SK-N-SH (cell line): ENCODE results near the gene EPB41L5. TPM values are rescaled to one million over a fixed set of nuclear protein-coding genes. Genes with fewer than 3 reads are reported as not detected.

ENCODE experiments used
- CTCF ChIA-PET: fragments of 300-600, 350-600 bp; formaldehyde crosslinking; extraction: SDS; loops from one replicate; lab custom pipeline; 2021; lab: Yijun Ruan, JAX
- POLR2A ChIA-PET: fragments of 350-600 bp; sonication (Branson Sonifier 250); formaldehyde crosslinking; extraction: SDS; loops from one replicate; lab custom pipeline; 2020; ENCODE audit warnings: antibody characterized with exemption, inconsistent platforms; lab: Yijun Ruan, JAX
- DNase-seq: peaks from one replicate; pipeline ENCODE4 v3.0.0; 2012
- H2AFZ ChIP-seq: fragments of 200-600 bp; sonication (generic); 2 replicates; pipeline ENCODE4 v1.8.1; 2016; ENCODE audit warnings: antibody characterized with exemption, mild to moderate bottlenecking, low read depth
- H3F3A ChIP-seq: fragments of 200-600 bp; sonication (generic); replicated peaks from 2 replicates; pipeline ENCODE3; 2016; ENCODE audit warnings: antibody characterized with exemption, mild to moderate bottlenecking; ENCODE audit not compliant: insufficient read depth
- H3K27ac ChIP-seq, 2 experiments: fragments of 200-500 bp in 1 of 2; fragments of 200-600 bp in 1 of 2; sonication (Bioruptor generic) in 1 of 2; sonication (generic), shearing (Covaris generic) in 1 of 2; 2 replicates each; pipeline versions ENCODE4 v1.5.1 to v1.6.1; 2014 to 2016; ENCODE audit warnings: low read depth in 2 of 2, inconsistent platforms in 1 of 2, low read length in 1 of 2, mild to moderate bottlenecking in 1 of 2, mixed read lengths in 1 of 2
- H3K27me3 ChIP-seq: fragments of 200-600 bp; sonication (generic), shearing (Covaris generic); 2 replicates; pipeline ENCODE4 v1.6.1; 2016; ENCODE audit warnings: mixed run types; ENCODE audit not compliant: insufficient read depth
- H3K36me3 ChIP-seq, 2 experiments: fragments of 200-500 bp in 1 of 2; fragments of 200-600 bp in 1 of 2; sonication (Bioruptor generic) in 1 of 2; sonication (generic) in 1 of 2; replicated peaks in 1 of 2; 2 replicates each; pipeline versions ENCODE3 to v1.5.1; 2014 to 2016; ENCODE audit warnings: low read length in 1 of 2, mild to moderate bottlenecking in 1 of 2; ENCODE audit not compliant: insufficient read depth in 2 of 2, control insufficient read depth in 1 of 2
- H3K4me1 ChIP-seq, 2 experiments: fragments of 200-500 bp in 1 of 2; fragments of 200-600 bp in 1 of 2; sonication (Bioruptor generic) in 1 of 2; sonication (generic), shearing (Covaris generic) in 1 of 2; 2 replicates each; pipeline versions ENCODE4 v1.5.1 to v1.6.1; 2014 to 2016; ENCODE audit warnings: low read depth in 1 of 2, low read length in 1 of 2, mixed run types in 1 of 2; ENCODE audit not compliant: insufficient read depth in 2 of 2, control insufficient read depth in 1 of 2
- H3K4me2 ChIP-seq: fragments of 200-600 bp; sonication (generic), shearing (Covaris generic); 2 replicates; pipeline ENCODE4 v1.6.1; 2017; ENCODE audit warnings: mixed run types
- H3K4me3 ChIP-seq, 2 experiments: fragments of 200-500 bp in 1 of 2; fragments of 200-600 bp in 1 of 2; sonication (Bioruptor generic) in 1 of 2; sonication (generic), shearing (Covaris generic) in 1 of 2; 2 replicates each; pipeline versions ENCODE4 v1.5.1 to v1.8.1; 2014 to 2016; ENCODE audit warnings: low read depth in 2 of 2, inconsistent platforms in 1 of 2, low read length in 1 of 2, mild to moderate bottlenecking in 1 of 2, mixed read lengths in 1 of 2, moderate library complexity in 1 of 2
- H3K79me2 ChIP-seq: fragments of 200-600 bp; sonication (generic); 2 replicates; pipeline ENCODE4 v1.8.1; 2017; ENCODE audit warnings: mild to moderate bottlenecking; ENCODE audit not compliant: insufficient read depth
- H3K9ac ChIP-seq: fragments of 200-600 bp; sonication (generic); 2 replicates; pipeline ENCODE4 v1.6.1; 2017; ENCODE audit warnings: mixed run types
- H3K9me2 ChIP-seq: fragments of 200-600 bp; sonication (generic); 2 replicates; pipeline ENCODE4 v1.6.1; 2017; ENCODE audit warnings: mixed run types
- H3K9me3 ChIP-seq: fragments of 200-600 bp; sonication (generic); 2 replicates; pipeline ENCODE4 v1.6.1; 2017; ENCODE audit warnings: mixed run types, mild to moderate bottlenecking, moderate library complexity
- H4K20me1 ChIP-seq: fragments of 200-600 bp; sonication (generic); 2 replicates; pipeline ENCODE4 v1.6.1; 2017; ENCODE audit warnings: mild to moderate bottlenecking, mixed run types; ENCODE audit not compliant: insufficient read depth
- CHD2 ChIP-seq: fragments of 150-350 bp; IDR thresholded peaks from 2 replicates; pipeline ENCODE4 v1.6.1; 2018; ENCODE audit warnings: low read length; ENCODE audit not compliant: partially characterized antibody
- CTCF ChIP-seq: fragments of 200-600 bp; sonication (generic); IDR thresholded peaks from 2 replicates; pipeline ENCODE4 v1.6.1; 2017; ENCODE audit warnings: antibody characterized with exemption, mild to moderate bottlenecking, moderate library complexity
- ELF1 ChIP-seq: IDR thresholded peaks from 2 replicates; pipeline ENCODE4 v1.4.0; 2012
- EZH2phosphoT487 ChIP-seq: fragments of 200-600 bp; sonication (generic); IDR thresholded peaks from 2 replicates; pipeline ENCODE4 v1.6.1; 2017; ENCODE audit warnings: low read depth, mixed run types, mild to moderate bottlenecking, antibody characterized with exemption, moderate library complexity, borderline replicate concordance
- FOSL2 ChIP-seq: IDR thresholded peaks from 2 replicates; pipeline ENCODE4 v1.4.0; 2012; ENCODE audit warnings: low read depth, mild to moderate bottlenecking, moderate library complexity, borderline replicate concordance
- FOXJ3 ChIP-seq: sonication (generic); formaldehyde crosslinking; IDR thresholded peaks from 2 replicates; pipeline ENCODE4 v1.5.1; 2020; ENCODE audit warnings: mild to moderate bottlenecking, missing genetic modification reagents
- GABPA ChIP-seq: IDR thresholded peaks from 2 replicates; pipeline ENCODE4 v1.4.0; 2012; ENCODE audit warnings: low read depth, mild to moderate bottlenecking
- IRF3 ChIP-seq: fragments of 150-350 bp; IDR thresholded peaks from 2 replicates; pipeline ENCODE4 v1.6.1; 2016; ENCODE audit warnings: mild to moderate bottlenecking, low read depth, low read length
- MAX ChIP-seq: IDR thresholded peaks from 2 replicates; pipeline ENCODE4 v1.4.0; 2012; ENCODE audit warnings: low read depth
- NRF1 ChIP-seq: IDR thresholded peaks from 2 replicates; pipeline ENCODE4 v1.6.1; 2012; ENCODE audit warnings: low read depth, mild to moderate bottlenecking, low read length
- PBX3 ChIP-seq: IDR thresholded peaks from 2 replicates; pipeline ENCODE4; 2012
- RAD21 ChIP-seq: IDR thresholded peaks from 2 replicates; pipeline ENCODE4 v1.6.1; 2012; ENCODE audit warnings: mild to moderate bottlenecking, low read length
- REST ChIP-seq: IDR thresholded peaks from 2 replicates; pipeline ENCODE4 v1.6.1; 2012; ENCODE audit warnings: mild to moderate bottlenecking, low read depth, low read length, moderate library complexity
- RFX5 ChIP-seq: IDR thresholded peaks from 2 replicates; pipeline ENCODE4 v1.6.1; 2012; ENCODE audit warnings: mild to moderate bottlenecking, improper control_type of control experiment, low read length
- SIN3A ChIP-seq: IDR thresholded peaks from 2 replicates; pipeline ENCODE4 v1.6.1; 2012; ENCODE audit warnings: low read depth, mild to moderate bottlenecking, low read length, moderate library complexity, borderline replicate concordance
- SMC3 ChIP-seq: IDR thresholded peaks from 2 replicates; pipeline ENCODE4 v1.6.1; 2012; ENCODE audit warnings: low read depth, low read length, improper control_type of control experiment
- TCF12 ChIP-seq: IDR thresholded peaks from 2 replicates; pipeline ENCODE4 v1.4.0; 2012
- TEAD4 ChIP-seq: IDR thresholded peaks from 2 replicates; pipeline ENCODE4 v1.4.0; 2012; ENCODE audit warnings: mild to moderate bottlenecking, borderline replicate concordance; ENCODE audit not compliant: insufficient read depth
- USF2 ChIP-seq: fragments of 150-350 bp; IDR thresholded peaks from 2 replicates; pipeline ENCODE4 v1.6.1; 2017; ENCODE audit warnings: antibody characterized with exemption, low read length, low read depth, borderline replicate concordance
- YY1 ChIP-seq: IDR thresholded peaks from 2 replicates; pipeline ENCODE4 v1.4.0; 2012; ENCODE audit warnings: low read depth, mild to moderate bottlenecking
- WGBS: methylation state at CpG from one replicate; pipeline ENCODE4 v1.1.6; 2017; ENCODE audit warnings: low lambda C conversion rate; 5-methylcytosine and 5-hydroxymethylcytosine counted together
- polyA plus RNA-seq, 3 experiments: library from polyadenylated mRNA; depleted of rRNA; stranded (reverse); fragments of >200 nt; gene quantifications; 2 replicates each; pipeline ENCODE4 v1.2.3, GENCODE V29; 2012

The EPB41L5 gene
- polyA plus RNA-seq, 1 of the 3 experiments (the other 2 are of a cell fraction), result 5.3 TPM

GRCh38 chr2:120209427-120210269, 196.8 kb downstream of the EPB41L5 start:
- POLR2A ChIA-PET, result no interaction called here
- no peaks in the 10 kb centered on the region for H3K4me1 ChIP-seq
- H3K27ac ChIP-seq, result no peak overlapping the region
- no peaks in the 10 kb centered on the region for H3K9me3 ChIP-seq
- CTCF ChIA-PET, result interaction anchor here (1.2 to 2.8 kb wide), 5 partner anchors 10 to 104 kb away, joined by 3 to 8 read pairs (median 4); partner anchors contain the start of gene TMEM185B
- no peaks in the 10 kb centered on the region for H3K9me2 ChIP-seq
- no peak for DNase-seq
- no peaks in the 10 kb centered on the region for H3K36me3 ChIP-seq
- TF ChIP-seq ELF1 (no peak), USF2 (no peak), TEAD4 (no peak), RAD21 (no peak), EZH2phosphoT487 (no peak), REST (no peak), SIN3A (no peak), PBX3 (no peak), TCF12 (no peak), RFX5 (no peak), FOXJ3 (CRISPR knock-in tag) (no peak), NRF1 (no peak), GABPA (no peak), CTCF (no peak), CHD2 (no peak), MAX (no peak), FOSL2 (no peak), SMC3 (no peak), YY1 (no peak), IRF3 (no peak)
- H2AFZ ChIP-seq, result no peak overlapping the region
- no peak overlapping the region for H3K4me3 ChIP-seq
- H3K4me2 ChIP-seq, result no peak overlapping the region
- H3F3A ChIP-seq, result no peaks in the 10 kb centered on the region
- no peaks in the 10 kb centered on the region for H4K20me1 ChIP-seq
- no peak overlapping the region for H3K9ac ChIP-seq
- H3K27me3 ChIP-seq, result no peaks in the 10 kb centered on the region
- WGBS, result 91% methylated on average over 9 of the region's 12 CpGs
- H3K79me2 ChIP-seq, result no peaks in the 10 kb centered on the region
